T-helper 1 cell treated with Interleukin-12 subunit alpha and Interleukin-12 subunit beta and Interleukin-4 antibody, amounts not matched to agents 30 μg/mL and 1 μg/mL, for 36 hours (primary cell): Measurements from ENCODE around the gene NBPF20.
"Not testable (repeated sequence)": the region's sequence is repeated elsewhere in the genome, so short reads cannot be mapped to it uniquely, and the experiment has no call there.

Experiments
- H3K27ac Mint-ChIP-seq: one replicate; pipeline ENCODE4 v1.8.0; 2021; ENCODE audit warnings: mild to moderate bottlenecking, mixed read lengths
- H3K27me3 Mint-ChIP-seq: one replicate; pipeline ENCODE4 v1.8.0; 2021; ENCODE audit warnings: low read depth, mixed read lengths
- H3K36me3 Mint-ChIP-seq: one replicate; pipeline ENCODE4 v1.8.0; 2021; ENCODE audit warnings: low read depth, mixed read lengths
- H3K4me1 Mint-ChIP-seq: one replicate; pipeline ENCODE4 v1.8.0; 2021; ENCODE audit warnings: low read depth, mixed read lengths
- H3K4me3 Mint-ChIP-seq: one replicate; pipeline ENCODE4 v1.8.0; 2021; ENCODE audit warnings: mild to moderate bottlenecking, moderate library complexity, mixed read lengths
- H3K9me3 Mint-ChIP-seq: one replicate; pipeline ENCODE4 v1.8.0; 2021; ENCODE audit warnings: mixed read lengths

Gene NBPF20

DNA sequence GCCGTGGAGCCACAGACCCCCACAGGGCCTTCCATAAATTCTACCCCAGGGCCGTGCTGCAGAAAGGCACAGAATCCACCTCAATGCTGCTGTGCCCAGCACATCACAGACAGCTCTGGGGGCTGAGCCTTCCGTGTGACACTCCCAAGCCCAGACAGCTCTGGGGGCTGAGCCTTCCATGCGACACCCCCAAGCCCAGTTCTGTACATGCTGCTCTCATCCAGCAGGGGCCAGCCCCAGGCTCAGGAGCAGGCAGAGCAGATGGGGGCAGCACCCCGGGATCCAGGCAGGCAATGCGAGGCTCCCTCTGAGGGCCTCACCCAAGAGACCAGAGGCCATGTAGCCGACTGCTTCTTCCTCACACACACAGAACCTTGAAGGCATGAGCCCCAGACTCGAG is 27.1 kb upstream of the NBPF20 start:
- H3K36me3 Mint-ChIP-seq, H3K9me3 Mint-ChIP-seq, H3K27ac Mint-ChIP-seq, H3K4me3 Mint-ChIP-seq, H3K4me1 Mint-ChIP-seq: not testable (repeated sequence)
- peaks cover 20% of the 10 kb centered on the region for H3K27me3 Mint-ChIP-seq

DNA sequence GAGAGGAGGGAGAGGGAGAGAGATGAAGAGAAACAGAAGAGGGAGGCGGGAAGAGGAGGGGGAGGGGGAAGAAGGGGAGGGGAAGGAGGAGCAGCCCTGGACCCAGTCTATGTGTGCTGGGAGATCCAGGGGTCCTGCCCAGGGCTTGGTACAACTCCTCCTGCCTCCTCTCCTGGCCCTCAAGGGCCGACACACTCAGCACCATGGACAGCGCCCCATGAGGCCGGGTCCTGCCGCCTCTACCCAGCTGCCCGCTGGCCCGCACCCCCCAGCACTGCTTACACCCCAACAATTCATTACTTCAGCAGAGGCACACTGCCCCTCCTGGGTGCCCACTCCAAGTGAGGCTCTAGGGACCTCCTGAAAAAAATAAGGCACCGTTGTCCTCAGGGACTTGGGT is 26.5 kb upstream of the NBPF20 start:
- H3K36me3 Mint-ChIP-seq, H3K4me3 Mint-ChIP-seq, H3K27ac Mint-ChIP-seq, H3K9me3 Mint-ChIP-seq, H3K4me1 Mint-ChIP-seq: not testable (repeated sequence)
- H3K27me3 Mint-ChIP-seq, result peaks cover 20% of the 10 kb centered on the region

DNA sequence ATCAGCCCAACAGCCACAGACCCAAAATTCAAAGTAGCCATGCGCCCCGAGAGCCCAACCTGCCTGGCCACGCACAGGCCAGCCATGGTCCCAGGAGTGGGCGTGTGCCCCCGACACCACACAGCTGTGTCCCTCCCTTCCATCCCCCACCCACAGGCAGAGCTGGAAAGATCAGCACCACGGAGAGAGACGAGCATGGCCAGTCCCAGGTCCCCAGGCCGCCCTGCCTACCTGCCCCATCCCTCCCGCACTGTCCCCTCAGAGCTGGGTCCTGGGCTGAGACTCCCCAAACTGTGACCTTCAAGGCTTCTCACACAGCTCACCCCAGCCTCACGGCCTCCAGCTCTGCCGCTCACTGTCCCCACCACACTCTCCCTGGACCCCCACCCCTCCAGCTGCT is 19.8 kb upstream of the NBPF20 start:
- H3K9me3 Mint-ChIP-seq, result not testable (repeated sequence)

DNA sequence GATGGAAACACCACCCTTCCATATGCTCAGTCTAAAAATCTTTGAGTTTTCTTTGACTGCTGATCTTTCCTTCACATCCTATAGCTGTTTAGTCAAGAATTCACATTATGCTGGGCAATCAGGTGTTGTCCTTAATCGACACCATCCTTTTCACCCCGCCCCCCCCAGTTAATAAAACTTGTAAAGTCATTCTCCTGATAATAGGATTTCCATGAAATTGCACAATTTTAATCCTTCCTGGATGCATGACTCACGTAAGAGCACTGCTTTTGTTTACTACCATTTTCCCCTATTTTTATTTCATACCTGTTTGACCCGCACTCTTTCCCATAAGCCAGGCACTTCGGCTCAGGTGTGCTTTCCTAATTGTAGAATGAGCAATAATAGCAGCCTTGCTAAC is 16.9 kb upstream of the NBPF20 start:
- not testable (repeated sequence) for H3K27ac Mint-ChIP-seq, H3K36me3 Mint-ChIP-seq, H3K27me3 Mint-ChIP-seq

More for the DNA sequence above, 19.8 kb upstream of the NBPF20 start:
- H3K27ac Mint-ChIP-seq, H3K4me1 Mint-ChIP-seq, H3K27me3 Mint-ChIP-seq, H3K36me3 Mint-ChIP-seq, H3K4me3 Mint-ChIP-seq: not testable (repeated sequence)

DNA sequence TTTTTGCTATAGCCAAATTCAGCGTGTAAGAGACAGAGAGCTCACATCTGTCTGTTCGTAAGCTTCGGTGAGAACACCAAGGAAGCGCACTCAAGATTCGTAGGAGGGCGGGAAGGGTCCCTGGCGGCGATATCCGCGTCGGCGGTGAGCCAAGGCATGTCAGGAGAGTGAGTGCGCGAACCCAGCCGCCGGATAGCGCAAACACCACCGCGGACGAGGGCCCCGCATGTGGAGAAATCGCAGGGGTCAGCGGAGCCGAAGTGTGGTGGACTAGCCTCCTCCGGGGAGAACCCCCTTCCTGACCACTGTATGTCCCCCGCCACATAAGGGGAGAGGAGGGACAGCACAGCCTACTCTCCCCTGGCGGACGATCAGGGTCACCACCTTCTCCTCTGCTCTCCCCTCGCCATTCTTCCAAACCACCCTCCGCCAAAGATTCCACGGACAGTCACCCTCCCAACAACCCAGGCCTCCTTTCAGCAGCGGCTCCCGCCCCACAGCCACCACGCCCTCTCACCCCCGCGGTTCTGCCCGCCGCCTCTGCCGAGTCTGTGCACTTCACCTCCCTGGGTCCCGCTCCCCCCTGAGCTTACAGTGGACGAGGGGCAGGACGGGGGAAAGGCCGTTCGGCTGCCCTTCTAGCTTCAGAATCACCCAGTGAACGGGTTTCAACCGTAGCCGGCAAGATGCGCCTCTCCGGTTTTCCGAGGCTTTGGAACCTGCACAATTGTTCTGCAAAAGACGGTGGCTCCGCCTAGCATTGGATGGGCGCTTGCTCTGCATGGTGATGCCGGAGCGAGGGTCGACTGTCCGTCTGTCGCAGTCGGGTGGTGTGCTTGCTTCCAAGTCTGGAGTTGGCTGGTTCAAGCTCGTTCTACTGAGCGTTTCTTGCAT is 6.2 kb upstream of the NBPF20 start:
- not testable (repeated sequence) for H3K27ac Mint-ChIP-seq, H3K4me1 Mint-ChIP-seq, H3K4me3 Mint-ChIP-seq, H3K36me3 Mint-ChIP-seq
- Mint-ChIP-seq H3K27me3 (peaks cover 67% of the 10 kb centered on the region), H3K9me3 (peaks cover 18% of the 10 kb centered on the region)

More for the DNA sequence above, 16.9 kb upstream of the NBPF20 start:
- H3K4me1 Mint-ChIP-seq, H3K4me3 Mint-ChIP-seq, H3K9me3 Mint-ChIP-seq: not testable (repeated sequence)

DNA sequence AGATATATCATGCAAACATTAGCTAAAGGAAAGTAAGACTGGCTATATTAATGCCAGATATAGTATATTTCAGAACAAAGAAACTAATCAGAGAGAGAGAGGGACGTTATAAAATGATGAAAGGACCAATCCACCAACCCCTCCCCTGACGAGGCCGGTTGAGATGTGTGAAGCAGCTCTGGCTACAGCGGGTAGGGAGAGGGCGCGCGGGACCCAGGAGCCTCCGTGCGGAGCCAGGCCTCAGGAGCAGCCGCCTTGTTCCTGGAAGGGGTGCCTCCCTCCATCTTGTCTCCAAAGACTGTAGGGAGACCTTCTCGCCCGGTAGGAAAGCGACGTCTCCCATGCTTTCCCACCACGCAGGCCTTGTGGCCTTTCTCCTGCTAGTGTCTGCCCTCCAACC is 5.4 kb upstream of the NBPF20 start:
- H3K4me3 Mint-ChIP-seq, result not testable (repeated sequence)
- H3K9me3 Mint-ChIP-seq, result peaks cover 18% of the 10 kb centered on the region

DNA sequence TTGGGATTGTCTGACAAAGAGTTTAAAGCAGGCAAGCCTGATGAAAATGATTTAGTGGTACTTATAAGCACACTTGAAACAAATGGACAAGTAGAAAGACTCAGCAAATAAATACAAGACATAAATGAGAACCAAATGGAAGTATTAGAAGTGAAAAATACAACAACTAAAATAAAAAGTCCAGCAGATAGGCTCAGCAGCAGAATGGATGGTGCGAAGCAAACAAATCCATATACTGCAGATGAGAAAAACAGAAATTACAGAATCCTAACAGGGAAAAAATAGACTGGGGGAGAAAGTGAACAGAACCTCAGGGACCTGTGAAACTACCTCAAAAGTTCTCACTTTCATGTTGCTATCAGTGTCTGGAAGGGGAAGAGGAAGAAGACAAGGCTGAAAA is 3.9 kb upstream of the NBPF20 start:
- not testable (repeated sequence) for H3K36me3 Mint-ChIP-seq, H3K27ac Mint-ChIP-seq, H3K4me3 Mint-ChIP-seq
- Mint-ChIP-seq H3K27me3 (peaks cover 73% of the 10 kb centered on the region), H3K9me3 (peaks cover 18% of the 10 kb centered on the region), H3K4me1 (peaks cover 13% of the 10 kb centered on the region)

More for the DNA sequence above, 5.4 kb upstream of the NBPF20 start:
- not testable (repeated sequence) for H3K27ac Mint-ChIP-seq, H3K36me3 Mint-ChIP-seq, H3K4me1 Mint-ChIP-seq
- H3K27me3 Mint-ChIP-seq, result peaks cover 64% of the 10 kb centered on the region

DNA sequence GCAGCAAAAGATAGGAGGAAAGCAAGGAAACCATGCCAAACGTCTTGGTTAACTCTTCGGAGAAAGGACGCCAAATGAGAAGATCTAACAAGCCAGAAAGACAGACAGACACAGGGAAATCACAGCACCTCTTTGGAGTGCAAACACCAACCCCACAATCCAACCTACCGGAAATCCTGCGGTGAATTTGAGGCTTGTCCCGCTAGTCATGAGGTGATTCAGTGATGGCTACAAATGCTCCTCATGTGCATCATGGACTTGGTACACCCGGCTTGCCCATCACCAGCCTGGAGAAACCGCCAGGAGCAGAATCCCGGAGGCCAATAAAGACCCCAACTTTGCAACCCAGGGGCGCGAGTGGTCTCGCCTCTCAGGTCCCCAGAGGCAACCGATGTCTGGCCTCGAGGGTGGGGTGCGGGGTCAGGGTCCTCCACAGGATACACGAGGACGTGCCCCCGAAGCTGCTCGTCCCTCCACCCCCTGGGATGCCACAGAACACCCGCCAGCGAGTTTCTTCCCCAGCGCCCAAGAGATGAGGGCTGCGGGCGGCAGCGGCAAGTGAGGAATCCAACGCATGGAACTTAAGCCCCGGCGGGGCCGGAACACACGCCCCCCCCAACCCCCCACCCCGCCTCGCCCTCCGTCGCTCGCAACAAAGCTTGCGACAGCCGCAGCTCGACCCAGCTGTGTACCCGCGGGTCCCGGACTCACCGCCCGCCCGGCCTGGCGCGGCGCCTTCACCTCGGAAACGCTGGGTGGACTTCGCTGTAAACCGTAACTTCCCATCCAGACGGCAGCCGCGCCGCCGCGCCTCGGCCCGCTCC is 579 bp downstream of the NBPF20 start:
- H3K4me1 Mint-ChIP-seq, H3K27ac Mint-ChIP-seq, H3K36me3 Mint-ChIP-seq, H3K9me3 Mint-ChIP-seq: not testable (repeated sequence)
- Mint-ChIP-seq H3K4me3 (peak overlapping the region; percentile 95), H3K27me3 (peaks cover 38% of the 10 kb centered on the region)

DNA sequence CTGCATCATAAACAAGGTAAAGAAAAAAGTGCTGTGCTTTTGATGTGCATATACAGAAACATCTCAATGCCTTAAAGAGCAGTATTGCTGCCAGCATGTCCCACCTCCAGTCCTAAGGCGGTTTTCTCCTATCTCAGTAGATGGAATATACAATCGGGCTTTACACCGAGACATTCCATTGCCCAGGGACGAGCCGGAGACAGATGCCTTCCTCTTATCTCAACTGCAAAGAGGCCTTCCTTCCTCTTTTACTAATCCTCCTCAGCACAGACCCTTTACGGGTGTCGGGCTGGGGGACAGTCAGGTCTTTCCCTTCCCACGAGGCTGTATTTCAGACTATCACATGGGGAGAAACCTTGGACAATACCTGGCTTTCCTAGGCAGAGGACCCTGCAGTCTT is 10.3 kb downstream of the NBPF20 start:
- H3K4me3 Mint-ChIP-seq, H3K27me3 Mint-ChIP-seq, H3K27ac Mint-ChIP-seq, H3K36me3 Mint-ChIP-seq, H3K4me1 Mint-ChIP-seq, H3K9me3 Mint-ChIP-seq: not testable (repeated sequence)

DNA sequence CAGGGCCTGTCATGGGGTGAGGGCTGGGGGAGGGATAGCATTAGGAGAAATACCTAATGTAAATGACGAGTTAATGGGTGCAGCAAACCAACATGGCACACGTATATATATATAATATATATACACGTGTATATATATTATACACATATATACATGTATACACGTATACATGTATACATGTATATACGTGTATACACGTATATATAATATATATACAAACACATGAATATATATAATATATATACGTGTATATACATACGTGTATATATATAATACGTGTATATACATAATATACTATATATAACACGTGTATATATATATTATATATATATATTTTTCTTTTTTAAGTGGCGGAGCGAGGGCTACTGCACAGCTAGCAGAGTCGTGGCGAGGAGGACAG is 18.1 kb downstream of the NBPF20 start:
- H3K9me3 Mint-ChIP-seq, H3K27ac Mint-ChIP-seq, H3K27me3 Mint-ChIP-seq, H3K36me3 Mint-ChIP-seq, H3K4me3 Mint-ChIP-seq, H3K4me1 Mint-ChIP-seq: not testable (repeated sequence)

DNA sequence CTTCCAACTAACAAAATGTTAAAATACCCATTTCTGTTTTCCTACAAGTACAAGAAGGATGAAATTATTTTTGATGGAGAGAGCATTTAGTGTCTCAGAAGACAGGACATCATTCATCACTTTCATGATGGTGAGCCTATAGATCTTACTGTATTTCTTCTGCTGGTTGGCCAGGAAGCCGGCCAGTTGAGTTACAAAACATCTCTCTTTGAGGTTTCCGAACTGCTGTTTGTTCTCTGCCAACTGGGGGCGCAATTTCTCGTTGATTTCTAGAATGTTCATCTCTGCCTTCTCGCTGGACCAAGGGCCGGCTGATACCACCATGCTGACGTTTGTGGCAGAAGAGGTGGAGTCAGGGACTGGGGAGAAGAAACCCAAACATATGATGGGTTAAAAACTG is 20.5 kb downstream of the NBPF20 start:
- not testable (repeated sequence) for H3K4me1 Mint-ChIP-seq, H3K4me3 Mint-ChIP-seq, H3K27me3 Mint-ChIP-seq, H3K27ac Mint-ChIP-seq, H3K9me3 Mint-ChIP-seq, H3K36me3 Mint-ChIP-seq

DNA sequence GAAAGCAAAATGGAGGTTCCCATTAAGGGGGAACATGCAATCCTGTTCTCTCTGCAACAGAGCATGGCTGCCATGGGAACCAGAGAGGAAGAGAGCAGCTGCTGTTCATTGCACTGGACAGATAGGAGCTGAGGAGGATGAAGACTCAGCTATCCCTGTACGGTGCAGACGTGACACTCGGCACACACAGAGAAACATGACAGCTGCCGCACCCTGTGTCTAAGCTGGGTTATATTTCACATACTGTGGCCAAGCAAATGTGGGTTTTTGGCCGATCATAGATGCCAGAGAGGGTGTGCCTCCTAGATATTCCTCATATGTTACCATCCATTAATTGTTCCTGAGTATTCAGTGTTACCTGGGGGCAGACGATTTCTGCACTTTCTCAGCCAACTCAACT is 24.7 kb downstream of the NBPF20 start:
- not testable (repeated sequence) for H3K36me3 Mint-ChIP-seq, H3K27me3 Mint-ChIP-seq, H3K27ac Mint-ChIP-seq, H3K4me3 Mint-ChIP-seq, H3K4me1 Mint-ChIP-seq, H3K9me3 Mint-ChIP-seq
